ENCODE measurements around the gene USP25.

Gene USP25

GRCh38 chr21:15729674-15730483 is at the start of gene USP25:
USP25 (plus strand) TSS chr21:15729982; CDS start chr21:15730394, 412 bp downstream.
- no peaks in the 10 kb centered on the region for H3K36me3 ChIP-seq (ENCODE audit: insufficient read depth, low read depth, low read length)
- peaks cover 11% of the 10 kb centered on the region; the same call in 1 of the 2 replicates for H3K27me3 ChIP-seq (ENCODE audit: insufficient read depth, low read length)
- H3K4me1 ChIP-seq (ENCODE audit: insufficient read depth, low read length) = no peaks in the 10 kb centered on the region; the same call in 1 of the 2 replicates
- no peaks in the 10 kb centered on the region for H3K9me3 ChIP-seq (ENCODE audit: insufficient read depth, low read depth, low read length)
- peak within 1 kb of the TSS; percentile 89 for H3K27ac ChIP-seq (ENCODE audit: low read length)
- H3K4me3 ChIP-seq (ENCODE audit: low read length) = peak within 1 kb of the TSS; percentile 100
- peak within 1 kb of the TSS; percentile 97 for H3K9ac ChIP-seq (ENCODE audit: low read depth, low read length)

- Histone ChIP-seq H3K9ac (ENCODE audit: low read depth, low read length) (no peak overlapping the region), H3K9me3 (ENCODE audit: insufficient read depth, low read depth, low read length) (no peaks in the 10 kb centered on the region), H3K4me1 (ENCODE audit: insufficient read depth, low read length) (no peaks in the 10 kb centered on the region), H3K27me3 (ENCODE audit: insufficient read depth, low read length) (no peaks in the 10 kb centered on the region), H3K4me3 (ENCODE audit: low read length) (no peak overlapping the region), H3K36me3 (ENCODE audit: insufficient read depth, low read depth, low read length) (no peaks in the 10 kb centered on the region), H3K27ac (ENCODE audit: low read length) (no peak overlapping the region)
Measured at GRCh38 chr21:15682186-15682895, 47.4 kb upstream of the USP25 start.

GRCh38 chr21:15682977-15683376 is 46.8 kb upstream of the USP25 start:
- Histone ChIP-seq H3K27me3 (ENCODE audit: insufficient read depth, low read length) (no peaks in the 10 kb centered on the region), H3K4me1 (ENCODE audit: insufficient read depth, low read length) (no peaks in the 10 kb centered on the region), H3K36me3 (ENCODE audit: insufficient read depth, low read depth, low read length) (no peaks in the 10 kb centered on the region), H3K9ac (ENCODE audit: low read depth, low read length) (no peak overlapping the region), H3K9me3 (ENCODE audit: insufficient read depth, low read depth, low read length) (no peaks in the 10 kb centered on the region), H3K27ac (ENCODE audit: low read length) (no peak overlapping the region), H3K4me3 (ENCODE audit: low read length) (no peak overlapping the region)

GRCh38 chr21:15686506-15686905 is 43.3 kb upstream of the USP25 start:
- no peaks in the 10 kb centered on the region for H3K9me3 ChIP-seq (ENCODE audit: insufficient read depth, low read depth, low read length)
- no peaks in the 10 kb centered on the region for H3K27me3 ChIP-seq (ENCODE audit: insufficient read depth, low read length)
- H3K4me1 ChIP-seq (ENCODE audit: insufficient read depth, low read length) = no peaks in the 10 kb centered on the region
- no peaks in the 10 kb centered on the region for H3K36me3 ChIP-seq (ENCODE audit: insufficient read depth, low read depth, low read length)
- no peak overlapping the region for H3K27ac ChIP-seq (ENCODE audit: low read length)
- H3K9ac ChIP-seq (ENCODE audit: low read depth, low read length) = no peak overlapping the region
- H3K4me3 ChIP-seq (ENCODE audit: low read length) = no peak overlapping the region

- Histone ChIP-seq H3K36me3 (ENCODE audit: insufficient read depth, low read depth, low read length) (no peaks in the 10 kb centered on the region), H3K4me3 (ENCODE audit: low read length) (no peak overlapping the region), H3K4me1 (ENCODE audit: insufficient read depth, low read length) (no peaks in the 10 kb centered on the region), H3K9ac (ENCODE audit: low read depth, low read length) (no peak overlapping the region), H3K27ac (ENCODE audit: low read length) (no peak overlapping the region), H3K27me3 (ENCODE audit: insufficient read depth, low read length) (no peaks in the 10 kb centered on the region), H3K9me3 (ENCODE audit: insufficient read depth, low read depth, low read length) (no peaks in the 10 kb centered on the region)
Measured at GRCh38 chr21:15687208-15687607, 42.6 kb upstream of the USP25 start.

GRCh38 chr21:15688016-15688415 is 41.8 kb upstream of the USP25 start:
- H3K27me3 ChIP-seq (ENCODE audit: insufficient read depth, low read length) = no peaks in the 10 kb centered on the region
- no peaks in the 10 kb centered on the region for H3K4me1 ChIP-seq (ENCODE audit: insufficient read depth, low read length)
- H3K27ac ChIP-seq (ENCODE audit: low read length) = no peak overlapping the region
- no peak overlapping the region for H3K4me3 ChIP-seq (ENCODE audit: low read length)
- no peak overlapping the region for H3K9ac ChIP-seq (ENCODE audit: low read depth, low read length)
- H3K9me3 ChIP-seq (ENCODE audit: insufficient read depth, low read depth, low read length) = no peaks in the 10 kb centered on the region
- H3K36me3 ChIP-seq (ENCODE audit: insufficient read depth, low read depth, low read length) = no peaks in the 10 kb centered on the region

- no peaks in the 10 kb centered on the region for H3K27me3 ChIP-seq (ENCODE audit: insufficient read depth, low read length)
- H3K36me3 ChIP-seq (ENCODE audit: insufficient read depth, low read depth, low read length) = no peaks in the 10 kb centered on the region
- H3K9ac ChIP-seq (ENCODE audit: low read depth, low read length) = no peak overlapping the region
- H3K27ac ChIP-seq (ENCODE audit: low read length) = no peak overlapping the region
- H3K4me3 ChIP-seq (ENCODE audit: low read length) = no peak overlapping the region
- no peaks in the 10 kb centered on the region for H3K9me3 ChIP-seq (ENCODE audit: insufficient read depth, low read depth, low read length)
- no peaks in the 10 kb centered on the region for H3K4me1 ChIP-seq (ENCODE audit: insufficient read depth, low read length)
Measured at GRCh38 chr21:15688809-15689208, 41.0 kb upstream of the USP25 start.

- Histone ChIP-seq H3K36me3 (ENCODE audit: insufficient read depth, low read depth, low read length) (no peaks in the 10 kb centered on the region), H3K9me3 (ENCODE audit: insufficient read depth, low read depth, low read length) (no peaks in the 10 kb centered on the region), H3K9ac (ENCODE audit: low read depth, low read length) (no peak overlapping the region), H3K27ac (ENCODE audit: low read length) (no peak overlapping the region), H3K4me3 (ENCODE audit: low read length) (no peak overlapping the region), H3K4me1 (ENCODE audit: insufficient read depth, low read length) (no peaks in the 10 kb centered on the region), H3K27me3 (ENCODE audit: insufficient read depth, low read length) (no peaks in the 10 kb centered on the region)
Measured at GRCh38 chr21:15692711-15693110, 37.1 kb upstream of the USP25 start.

- Histone ChIP-seq H3K27me3 (ENCODE audit: insufficient read depth, low read length) (no peaks in the 10 kb centered on the region), H3K4me3 (ENCODE audit: low read length) (no peak overlapping the region), H3K27ac (ENCODE audit: low read length) (no peak overlapping the region), H3K4me1 (ENCODE audit: insufficient read depth, low read length) (no peaks in the 10 kb centered on the region), H3K36me3 (ENCODE audit: insufficient read depth, low read depth, low read length) (no peaks in the 10 kb centered on the region), H3K9ac (ENCODE audit: low read depth, low read length) (no peak overlapping the region), H3K9me3 (ENCODE audit: insufficient read depth, low read depth, low read length) (no peaks in the 10 kb centered on the region)
Measured at GRCh38 chr21:15695241-15695640, 34.5 kb upstream of the USP25 start.

- Histone ChIP-seq H3K4me1 (ENCODE audit: insufficient read depth, low read length) (no peaks in the 10 kb centered on the region), H3K9ac (ENCODE audit: low read depth, low read length) (no peak overlapping the region), H3K36me3 (ENCODE audit: insufficient read depth, low read depth, low read length) (no peaks in the 10 kb centered on the region), H3K9me3 (ENCODE audit: insufficient read depth, low read depth, low read length) (peaks cover 4% of the 10 kb centered on the region; the same call in 1 of the 2 replicates), H3K4me3 (ENCODE audit: low read length) (no peak overlapping the region), H3K27me3 (ENCODE audit: insufficient read depth, low read length) (no peaks in the 10 kb centered on the region), H3K27ac (ENCODE audit: low read length) (no peak overlapping the region)
Measured at GRCh38 chr21:15701830-15702229, 28.0 kb upstream of the USP25 start.

GRCh38 chr21:15703932-15704331 is 25.9 kb upstream of the USP25 start:
- Histone ChIP-seq H3K36me3 (ENCODE audit: insufficient read depth, low read depth, low read length) (no peaks in the 10 kb centered on the region), H3K9ac (ENCODE audit: low read depth, low read length) (no peak overlapping the region), H3K4me3 (ENCODE audit: low read length) (no peak overlapping the region), H3K9me3 (ENCODE audit: insufficient read depth, low read depth, low read length) (peaks cover 4% of the 10 kb centered on the region; the same call in 1 of the 2 replicates), H3K4me1 (ENCODE audit: insufficient read depth, low read length) (no peaks in the 10 kb centered on the region), H3K27ac (ENCODE audit: low read length) (no peak overlapping the region), H3K27me3 (ENCODE audit: insufficient read depth, low read length) (no peaks in the 10 kb centered on the region)

GRCh38 chr21:15706696-15707095 is 23.1 kb upstream of the USP25 start:
- H3K9ac ChIP-seq (ENCODE audit: low read depth, low read length) = no peak overlapping the region
- no peaks in the 10 kb centered on the region for H3K4me1 ChIP-seq (ENCODE audit: insufficient read depth, low read length)
- peaks cover 4% of the 10 kb centered on the region; the same call in 1 of the 2 replicates for H3K9me3 ChIP-seq (ENCODE audit: insufficient read depth, low read depth, low read length)
- H3K36me3 ChIP-seq (ENCODE audit: insufficient read depth, low read depth, low read length) = no peaks in the 10 kb centered on the region
- H3K27ac ChIP-seq (ENCODE audit: low read length) = no peak overlapping the region
- no peaks in the 10 kb centered on the region for H3K27me3 ChIP-seq (ENCODE audit: insufficient read depth, low read length)
- no peak overlapping the region for H3K4me3 ChIP-seq (ENCODE audit: low read length)
